GM21381 (cell line): ENCODE measurements around the gene PLCB2.

ENCODE experiments used
- ATAC-seq: cut with Tn5 transposase; IDR thresholded peaks from one replicate; pipeline ENCODE4 v1.9.1; 2021; ENCODE audit warnings: mild to moderate bottlenecking, moderate library complexity; ENCODE audit not compliant: unreplicated experiment

The PLCB2 gene

GRCh38 chr15:40239693-40240618 is 67.8 kb downstream of the PLCB2 start:
- ATAC-seq: no peak

DNA sequence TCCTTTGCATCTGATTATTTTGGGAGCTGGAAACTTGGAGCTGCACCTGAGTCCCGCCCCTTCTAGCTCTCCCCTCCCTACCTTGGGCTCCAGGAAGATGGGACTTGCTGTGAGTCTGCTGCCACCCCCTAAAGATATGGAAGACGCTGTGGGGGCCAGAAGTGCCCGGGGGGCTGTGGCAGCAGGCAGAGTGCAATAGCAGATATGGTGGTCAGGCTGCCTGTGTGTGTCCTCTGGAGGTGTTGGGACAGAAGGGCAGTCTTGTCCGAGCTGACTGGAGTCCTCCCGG is 68.4 kb downstream of the PLCB2 start:
- no peak for ATAC-seq

DNA sequence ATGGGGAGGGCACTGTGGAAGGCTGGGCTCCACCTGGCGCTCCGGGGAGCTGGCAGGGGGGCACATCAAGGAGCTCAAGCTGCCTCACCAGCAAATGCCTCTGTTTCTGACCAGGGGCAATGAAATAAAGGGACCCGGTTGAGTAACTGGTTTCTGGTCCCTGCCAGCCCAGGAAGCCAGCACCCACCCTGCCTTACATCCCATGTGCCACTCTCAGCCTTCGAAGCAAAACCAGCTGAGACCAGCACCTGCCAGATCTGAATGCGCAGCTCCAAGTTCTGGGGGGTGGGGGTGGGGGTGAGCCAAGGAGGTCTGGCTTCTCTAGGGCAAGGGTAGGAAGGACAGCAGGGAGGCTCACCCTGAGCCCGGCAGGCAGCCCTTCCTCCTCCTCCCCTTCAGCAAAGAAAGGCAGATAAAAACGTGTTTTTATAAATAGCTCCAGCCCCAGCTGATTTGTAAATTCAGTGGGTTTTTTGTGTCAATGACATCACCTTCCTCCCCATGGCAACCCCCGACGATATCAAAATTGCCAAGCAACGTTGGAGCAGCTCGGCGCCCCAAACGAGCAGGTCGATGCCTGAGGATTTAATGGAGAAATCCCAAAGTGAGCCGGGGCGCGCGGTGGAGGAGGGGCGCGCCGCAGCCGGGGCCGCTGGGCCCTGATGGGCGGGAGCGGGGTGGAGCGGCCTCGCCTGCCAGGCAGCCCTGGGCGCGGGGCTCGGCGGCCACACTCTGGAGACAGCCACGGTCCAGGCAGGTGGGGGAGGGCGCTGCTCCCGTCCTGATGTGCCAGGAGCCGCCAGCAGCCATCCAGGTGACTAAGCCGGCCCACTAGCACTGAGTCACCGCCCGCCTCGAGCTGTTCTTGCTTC is 69.0 kb downstream of the PLCB2 start, which contains the start of gene PAK6:
Gene PAK6 (plus strand): TSS at position 532 of the 872 bp plus-strand sequence. CDS start 25,723 bp downstream, outside the sequence.
- ATAC-seq: no peak
